ENCODE data around the gene DOK7.

The DOK7 gene

GRCh38 chr4:3476936-3477749 is 14.0 kb downstream of the DOK7 start:
- no peak for DNase-seq

- DNase-seq: no peak
These were observed 14.8 kb downstream of the DOK7 start for GRCh38 chr4:3477750-3478430.

- DNase-seq: no peak
These were observed 15.6 kb downstream of the DOK7 start for GRCh38 chr4:3478446-3479357.

- no peak for DNase-seq
These were observed 16.4 kb downstream of the DOK7 start for GRCh38 chr4:3479358-3480101.

GRCh38 chr4:3480528-3481112 is 17.5 kb downstream of the DOK7 start:
- DNase-seq: no peak

GRCh38 chr4:3481113-3481531 is 18.0 kb downstream of the DOK7 start:
- DNase-seq: no peak

GRCh38 chr4:3481783-3482393 is 18.8 kb downstream of the DOK7 start:
- DNase-seq: no peak

GRCh38 chr4:3482707-3483106 is 19.6 kb downstream of the DOK7 start:
- no peak for DNase-seq

GRCh38 chr4:3483471-3483921 is 20.4 kb downstream of the DOK7 start:
- DNase-seq: no peak

- no peak for DNase-seq
These were observed 21.2 kb downstream of the DOK7 start for GRCh38 chr4:3484057-3484973.

GRCh38 chr4:3485011-3485791 is 22.1 kb downstream of the DOK7 start:
- DNase-seq: no peak

- no peak for DNase-seq
These were observed 22.9 kb downstream of the DOK7 start for GRCh38 chr4:3485886-3486540.

- DNase-seq: no peak
These were observed 23.7 kb downstream of the DOK7 start for GRCh38 chr4:3486541-3487540.

GRCh38 chr4:3487861-3488260 is 24.8 kb downstream of the DOK7 start:
- no peak for DNase-seq

- no peak for DNase-seq
These were observed 25.7 kb downstream of the DOK7 start for GRCh38 chr4:3488820-3489219.

- DNase-seq: no peak
These were observed 26.4 kb downstream of the DOK7 start for GRCh38 chr4:3489451-3489962.

GRCh38 chr4:3491681-3492405 is 28.7 kb downstream of the DOK7 start:
- DNase-seq: no peak
